Inflammatory macrophage (primary cell): ENCODE measurements around the gene CCDC85C.
A peak's percentile ranks its signal among the peaks of the same experiment; 100 is the strongest.

Experiments
- DNase-seq, 2 donors: peaks; one replicate each; pipeline ENCODE4 v3.0.0-alpha.2; 2020 to 2022

The CCDC85C gene

DNA sequence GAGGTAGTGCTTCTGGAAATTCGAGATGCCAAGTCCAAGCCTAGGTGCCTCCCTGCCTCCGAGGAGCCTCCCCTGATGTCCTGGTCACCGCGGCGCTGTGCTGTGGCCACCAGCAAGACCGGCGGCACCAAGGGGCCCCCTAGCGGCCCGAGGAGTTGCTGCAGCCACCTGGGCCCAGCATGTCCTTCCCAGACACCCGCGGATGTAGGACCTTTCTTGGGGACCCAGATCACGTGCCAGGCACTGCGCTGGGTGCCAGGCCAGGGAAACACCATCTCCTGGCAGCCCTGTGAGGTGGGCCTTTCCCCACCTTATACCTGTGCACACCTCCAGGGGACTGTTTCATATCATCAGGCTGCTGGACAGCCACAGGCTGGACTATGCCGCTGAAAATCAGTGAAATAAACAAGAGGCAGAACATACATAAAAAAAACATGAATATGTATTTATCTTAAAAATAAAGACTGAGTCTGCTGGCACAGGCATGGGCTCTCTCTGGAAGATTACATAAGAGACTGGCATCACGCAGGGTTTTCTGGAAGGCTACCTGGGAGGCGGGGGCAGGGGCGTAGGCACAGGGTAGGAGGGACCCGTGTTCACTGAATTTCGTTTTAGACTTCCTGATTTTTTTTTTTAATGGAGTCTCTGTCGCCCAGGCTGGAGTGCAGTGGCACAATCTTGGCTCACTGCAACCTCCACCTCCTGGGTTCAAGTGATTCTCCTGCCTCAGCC, 25.0 kb upstream of the CCDC85C start:
- peak; percentile 53 to 78 for DNase-seq

DNA sequence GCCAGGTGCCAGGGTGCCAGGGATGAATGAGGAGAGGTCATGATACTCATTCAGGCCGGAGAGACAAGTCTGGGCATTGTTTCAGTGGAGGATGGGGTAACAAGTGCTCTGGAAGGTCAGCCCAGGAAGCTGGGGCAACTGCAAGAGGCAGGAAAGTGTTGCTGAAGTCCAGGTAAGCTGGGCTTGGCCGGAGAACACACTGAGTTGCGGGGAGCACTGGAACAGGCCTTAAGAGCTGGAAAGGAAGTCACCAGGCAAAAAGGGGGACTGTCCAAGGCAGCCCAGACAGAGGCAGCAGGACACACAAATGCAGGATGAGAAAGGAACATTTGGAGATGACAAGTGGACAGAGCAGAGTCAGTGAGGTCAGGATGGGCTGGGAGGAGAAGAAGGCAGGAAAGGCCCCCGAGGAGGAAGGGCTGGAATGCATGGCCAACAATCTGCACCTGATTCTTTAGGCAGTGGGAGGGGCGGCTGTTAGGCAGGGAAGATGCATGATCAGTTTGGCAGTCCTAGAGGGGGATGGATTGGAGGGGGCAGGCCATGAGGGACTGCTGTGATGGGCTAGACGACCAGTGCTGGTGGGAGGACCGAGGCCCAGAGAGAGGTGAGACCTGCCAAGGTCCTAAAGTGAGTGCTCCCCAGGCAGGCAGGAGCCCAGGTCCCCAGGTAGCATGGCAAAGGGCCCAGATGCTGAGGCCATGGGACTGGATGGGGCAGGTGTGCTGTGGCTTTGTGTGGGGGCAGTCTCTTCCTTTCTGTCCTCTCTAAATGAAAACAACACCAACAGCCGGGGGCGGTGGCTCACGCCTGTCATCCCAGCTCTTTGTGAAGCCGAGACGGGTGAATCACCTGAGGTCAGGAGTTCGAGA, 23.7 kb upstream of the CCDC85C start:
- DNase-seq: no peak

DNA sequence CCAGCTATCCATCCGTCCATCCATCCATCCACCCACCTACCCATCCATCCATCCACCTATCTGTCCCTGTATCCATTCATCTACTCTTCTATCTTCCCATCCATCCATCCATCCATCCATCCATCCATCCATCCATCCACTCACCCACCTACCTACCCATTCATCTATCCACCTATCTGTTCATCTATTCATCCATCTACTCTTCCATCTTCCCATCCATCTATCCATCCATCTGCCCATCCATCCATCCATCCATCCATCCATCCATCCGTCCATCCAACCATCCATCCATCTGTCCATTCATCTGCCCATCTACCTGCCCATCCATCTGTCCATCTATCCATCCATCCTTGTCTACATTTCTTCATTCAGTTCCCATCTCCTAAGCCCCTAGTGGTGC, 23.1 kb upstream of the CCDC85C start:
- DNase-seq: no peak

DNA sequence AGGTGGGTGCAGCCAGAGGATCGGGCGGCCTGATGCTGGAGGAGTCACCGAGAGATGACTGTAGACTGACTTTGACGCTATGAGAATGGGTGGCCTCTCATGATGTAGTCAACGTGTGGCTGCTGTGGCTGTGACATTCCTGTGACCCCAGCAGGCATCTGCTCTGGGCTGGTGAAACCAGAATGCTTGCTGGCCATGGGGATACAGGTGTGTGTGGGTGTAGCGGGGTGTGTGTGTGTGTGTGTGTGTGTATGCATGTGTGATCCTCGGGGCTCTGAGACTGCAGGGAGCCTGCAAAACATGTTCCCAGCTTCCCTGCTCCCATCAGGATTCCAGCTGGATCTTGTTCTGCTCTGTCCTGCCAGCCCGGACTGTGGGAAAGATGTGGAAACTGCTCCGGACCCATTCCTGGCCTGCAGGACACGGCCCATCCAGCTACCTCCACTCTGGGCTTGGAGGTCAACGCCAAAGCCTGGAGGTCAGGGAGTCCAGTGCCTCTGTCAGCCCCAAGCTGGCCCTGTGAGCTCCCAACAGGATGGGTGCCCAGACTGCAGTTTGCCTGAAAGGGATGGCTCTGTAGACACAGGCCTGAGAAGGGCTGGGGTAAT, 22.1 kb upstream of the CCDC85C start:
- no peak for DNase-seq

DNA sequence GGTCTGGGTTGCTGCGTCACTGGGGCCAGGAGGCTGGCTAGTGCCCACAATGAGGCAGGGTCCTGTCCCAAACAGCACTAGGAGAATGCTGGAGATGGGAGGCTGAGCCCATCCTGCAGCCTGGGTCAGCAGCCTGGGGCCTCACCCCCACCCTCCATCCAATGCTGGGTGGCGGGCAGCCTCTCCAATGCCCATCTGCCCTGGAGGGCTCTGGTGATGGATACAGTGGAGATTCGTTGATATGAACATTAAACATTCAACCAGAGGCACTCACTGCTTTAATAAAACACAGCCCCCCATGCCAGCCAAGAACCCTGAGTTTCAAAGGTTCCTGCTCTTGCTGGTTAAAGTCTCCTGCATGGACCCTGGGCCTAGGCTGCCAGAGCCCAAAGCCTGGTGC, 21.5 kb upstream of the CCDC85C start:
- DNase-seq: no peak

DNA sequence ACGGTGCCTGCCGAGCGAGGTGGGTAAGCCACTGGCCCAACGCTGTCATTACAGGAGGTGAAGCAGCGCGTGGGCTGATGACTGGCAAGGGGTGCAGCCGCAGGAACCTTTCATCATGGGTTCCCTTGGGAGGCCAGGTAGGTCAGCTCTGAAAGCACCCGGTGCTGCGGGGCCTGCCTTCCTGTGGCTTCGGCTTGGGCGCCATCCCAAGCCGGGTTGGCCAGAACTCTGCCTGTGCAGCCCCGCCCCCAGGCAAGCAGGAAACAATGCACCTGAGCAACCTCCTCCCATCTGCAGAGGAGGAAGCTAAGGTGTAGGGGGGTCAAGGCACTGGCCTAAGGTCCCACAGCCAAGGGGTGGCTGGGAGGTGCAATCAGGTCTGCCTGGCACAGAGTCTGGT, 21.0 kb upstream of the CCDC85C start:
- no peak for DNase-seq

DNA sequence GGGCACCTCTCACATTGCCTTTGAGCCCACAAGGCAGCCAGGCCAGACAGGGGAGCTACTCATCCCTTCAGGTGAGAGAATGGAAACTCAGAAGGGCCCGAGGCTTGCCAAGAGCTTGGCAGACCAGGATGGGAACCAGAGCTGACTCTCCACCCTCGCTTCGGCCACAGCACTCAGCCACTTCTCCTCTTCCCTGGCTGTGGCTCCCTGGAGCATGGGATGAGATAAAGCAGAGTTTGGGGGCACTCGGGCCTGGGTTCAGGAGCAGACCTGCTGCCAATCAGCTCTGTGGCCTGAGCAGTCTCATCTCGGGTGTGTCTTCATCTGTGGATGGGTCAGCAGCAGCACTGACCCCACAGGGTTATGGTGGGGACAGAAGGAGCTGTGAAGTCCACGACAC, 20.0 kb upstream of the CCDC85C start:
- DNase-seq: no peak

DNA sequence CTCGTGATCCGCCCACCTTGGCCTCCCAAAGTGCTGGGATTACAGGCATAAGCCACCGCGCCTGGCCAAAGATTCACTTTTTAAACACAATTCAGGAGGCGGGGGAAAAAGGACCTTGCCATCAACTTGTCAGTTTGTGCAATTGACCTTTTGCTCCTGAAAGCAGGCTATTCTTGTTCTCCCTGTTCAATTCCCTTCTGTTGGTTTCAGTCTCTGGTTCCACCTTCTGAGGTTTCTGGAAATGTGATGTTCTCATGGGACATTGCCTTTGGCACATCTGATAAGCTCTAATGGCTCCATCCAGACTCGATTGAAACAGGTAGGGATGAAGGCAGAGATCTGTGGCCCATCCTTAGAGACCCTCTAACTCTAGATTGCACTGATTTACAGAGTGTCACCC, 17.9 kb upstream of the CCDC85C start:
- DNase-seq: no peak

DNA sequence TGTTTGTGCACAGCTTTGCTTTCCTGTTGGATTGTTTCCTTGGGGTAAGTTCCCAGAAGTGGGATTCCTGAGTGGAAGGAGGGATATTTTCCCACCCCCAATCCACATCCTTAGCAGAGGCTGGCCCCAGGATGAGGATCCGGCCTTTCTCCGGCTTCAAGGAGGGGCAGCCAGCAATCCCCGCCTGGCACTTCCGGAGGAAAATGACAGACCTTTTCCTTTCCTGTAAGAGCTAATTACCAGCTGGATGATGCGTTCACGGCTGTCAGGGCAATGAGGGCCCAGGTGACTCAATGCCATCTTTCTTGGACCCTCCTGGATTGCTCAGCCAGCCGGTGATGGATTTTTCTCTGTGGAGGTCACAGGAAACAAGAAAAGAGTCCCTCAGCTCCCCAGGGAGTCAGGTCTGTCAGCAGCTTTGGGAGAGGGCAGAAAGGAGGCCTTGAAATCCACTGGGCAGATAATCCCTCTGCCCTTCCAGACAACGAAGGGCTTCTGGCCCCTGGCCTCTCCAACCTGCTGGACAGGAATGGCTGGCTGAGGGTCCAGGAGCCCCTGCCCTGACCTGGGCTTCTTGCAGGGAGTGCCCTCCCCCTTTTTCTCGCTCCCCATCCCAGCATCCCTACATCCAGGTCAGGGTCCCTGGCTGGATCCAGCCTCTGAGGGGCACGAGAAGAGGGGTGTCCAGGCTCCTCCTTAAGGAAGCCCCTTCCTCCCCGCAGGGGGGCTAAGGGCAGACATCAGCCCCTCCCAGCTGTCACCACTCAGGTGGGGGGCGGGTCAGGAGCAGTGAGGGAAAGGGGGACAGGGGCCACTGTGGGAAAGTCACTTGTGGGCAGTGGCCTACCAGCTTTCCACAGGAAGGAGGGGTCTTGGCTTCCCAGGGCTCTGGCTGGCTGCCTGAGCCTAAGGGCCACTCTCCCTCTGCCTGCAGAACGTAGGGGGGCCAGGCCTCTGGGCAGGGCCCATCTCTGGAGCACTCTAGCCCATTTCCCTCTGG, 16.1 kb upstream of the CCDC85C start:
- DNase-seq: no peak

DNA sequence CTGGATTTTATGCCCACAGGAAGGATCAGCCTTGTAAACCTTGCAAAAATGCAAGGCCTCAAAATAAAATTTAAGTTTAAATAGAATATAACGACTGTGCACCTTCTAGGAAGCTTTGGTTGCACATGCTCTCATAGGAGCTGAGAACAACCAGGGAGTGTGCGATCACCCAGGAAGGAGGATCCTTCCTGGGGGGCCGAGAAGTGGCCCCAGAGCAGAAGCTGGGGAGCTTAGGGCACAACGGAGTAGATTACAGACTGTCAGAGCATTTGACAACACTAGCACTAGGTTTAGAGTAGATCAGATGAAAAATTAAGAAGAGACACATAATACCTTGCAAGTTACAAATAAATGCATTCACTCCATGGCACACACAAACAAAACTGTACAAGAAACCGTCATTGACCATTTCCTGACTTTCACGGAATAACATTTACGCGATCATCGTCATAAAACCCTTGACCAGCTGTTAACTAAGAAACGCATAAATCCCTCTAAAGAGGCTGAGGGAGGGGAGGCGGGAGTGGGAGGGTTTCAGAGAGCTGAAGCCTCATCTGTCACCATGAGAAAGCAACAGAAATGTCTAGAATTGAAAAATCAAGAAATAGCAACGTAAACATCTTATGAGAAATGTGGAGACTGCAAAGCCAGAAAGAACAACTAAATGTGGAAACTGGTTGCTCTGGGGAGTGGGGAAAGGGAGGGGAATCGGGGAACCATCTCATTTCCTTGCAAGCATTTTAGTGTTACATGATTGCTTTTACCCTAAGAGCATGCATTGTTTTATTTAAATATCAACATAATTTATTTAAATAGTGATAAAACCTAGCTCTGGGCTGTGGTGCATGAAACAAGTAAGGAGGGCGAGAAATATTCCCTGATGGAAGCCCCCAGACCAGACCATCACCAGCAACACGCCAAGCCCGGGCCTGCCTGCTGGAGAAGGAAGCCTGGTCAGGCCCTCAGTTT, 13.1 kb upstream of the CCDC85C start:
- no peak for DNase-seq

DNA sequence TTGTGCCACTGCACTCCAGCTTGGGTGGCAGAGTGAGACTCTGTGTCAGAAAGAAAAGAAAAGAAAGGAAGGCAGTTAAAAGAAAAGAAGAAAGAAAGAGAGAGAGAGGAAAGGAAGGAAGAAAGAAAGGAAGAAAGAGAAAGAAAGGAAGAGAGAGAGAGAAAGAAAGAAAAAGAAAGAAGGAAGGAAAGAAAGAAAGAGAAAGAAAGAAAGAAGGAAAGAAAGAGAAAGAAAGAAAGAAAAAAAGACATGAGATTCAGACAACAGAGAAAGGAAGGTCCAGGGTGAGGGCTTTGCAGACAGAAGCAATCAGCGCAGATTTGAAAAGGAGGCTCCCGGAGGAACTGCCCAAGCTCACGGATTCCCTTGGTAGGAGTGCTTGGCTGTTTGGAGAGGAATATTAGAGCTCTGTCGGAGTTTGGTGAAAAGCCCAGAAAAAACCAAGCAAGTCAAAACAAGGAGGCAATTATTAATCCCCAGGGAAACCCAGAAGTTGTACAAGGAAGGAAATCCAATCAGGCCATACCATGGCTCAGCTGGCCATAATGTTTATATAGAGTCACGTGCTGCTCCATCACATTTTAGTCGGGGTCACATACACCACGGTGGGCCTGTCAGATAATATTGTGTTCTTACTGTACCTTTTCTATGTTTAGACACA, 11.6 kb upstream of the CCDC85C start:
- DNase-seq: no peak

DNA sequence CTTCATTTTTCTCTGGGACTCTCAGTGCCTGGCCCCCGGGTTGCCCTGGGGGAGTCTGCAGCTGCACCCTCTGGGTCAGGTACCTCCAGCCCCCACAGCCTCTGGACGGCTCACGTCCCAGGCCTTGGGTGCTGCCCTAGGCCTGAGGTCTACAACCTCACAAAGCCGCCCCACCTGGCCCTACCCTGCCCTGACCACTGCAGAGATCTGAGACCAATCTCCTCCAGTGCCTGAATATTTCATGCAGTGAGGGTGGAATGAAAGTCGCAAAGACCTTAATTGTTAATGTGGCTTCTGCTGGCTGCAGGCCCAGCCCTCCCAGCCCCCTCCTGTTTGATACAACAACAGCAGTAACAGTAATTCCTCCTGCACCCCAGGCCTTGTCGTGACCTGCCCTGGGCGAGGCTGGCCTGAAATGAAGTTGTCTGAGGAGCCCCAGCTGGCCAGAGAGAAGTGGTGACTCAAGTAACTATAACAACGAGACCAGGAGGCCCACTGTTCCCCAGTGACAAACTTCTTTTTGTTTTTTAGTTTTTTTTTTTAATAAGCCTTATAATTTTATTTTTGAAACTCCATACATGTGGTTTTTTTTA, 8.8 kb upstream of the CCDC85C start:
- DNase-seq: no peak

DNA sequence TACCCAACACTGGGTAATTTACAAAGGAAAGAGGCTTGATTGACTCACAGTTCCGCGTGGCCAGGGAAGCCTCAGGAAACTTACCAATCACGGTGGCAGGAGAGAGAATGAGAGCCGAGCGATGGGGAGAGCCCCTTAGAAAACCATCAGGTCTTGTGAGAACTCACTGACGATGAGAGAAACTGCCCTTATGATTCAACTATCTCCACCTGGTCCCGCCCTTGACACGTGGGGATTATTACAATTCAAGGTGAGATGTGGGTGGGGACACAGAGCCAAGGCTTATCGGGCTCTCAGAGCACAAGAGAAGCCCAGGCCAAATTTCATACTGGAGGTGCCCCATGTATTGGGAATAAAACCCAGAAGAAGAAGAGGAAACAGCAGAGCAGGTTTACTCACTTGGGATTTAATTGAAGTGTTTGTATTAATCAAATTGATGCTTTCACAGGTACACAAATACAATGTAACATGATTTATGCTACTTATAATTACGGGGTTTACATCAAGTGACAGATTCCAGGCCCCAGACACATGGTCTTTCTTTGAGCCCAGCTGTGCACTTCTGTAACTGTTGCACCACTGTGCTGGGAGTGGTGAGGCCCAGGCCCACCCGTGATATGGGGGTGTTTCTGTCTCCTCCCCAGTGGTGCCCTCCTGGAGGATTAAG, 8.2 kb upstream of the CCDC85C start:
- no peak for DNase-seq

DNA sequence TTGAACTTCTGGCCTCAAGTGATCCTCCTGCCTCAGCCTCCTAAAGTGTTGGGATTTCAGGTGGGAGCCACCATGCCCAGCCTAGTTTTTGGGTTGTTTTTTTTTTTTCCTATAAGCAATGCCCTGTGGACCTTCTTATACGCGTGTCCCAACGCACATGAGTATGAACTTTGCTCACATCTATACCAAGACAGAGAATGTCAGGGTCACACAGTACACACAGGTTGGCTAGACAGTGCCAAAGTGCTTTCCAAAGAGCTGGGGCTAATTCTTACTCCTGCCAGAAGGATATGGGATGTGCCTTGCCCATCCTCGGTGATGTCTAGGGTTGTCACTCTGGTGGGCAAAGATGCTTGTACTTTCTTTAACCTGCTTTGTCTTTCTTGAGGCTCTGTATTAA, 7.6 kb upstream of the CCDC85C start:
- DNase-seq: no peak

DNA sequence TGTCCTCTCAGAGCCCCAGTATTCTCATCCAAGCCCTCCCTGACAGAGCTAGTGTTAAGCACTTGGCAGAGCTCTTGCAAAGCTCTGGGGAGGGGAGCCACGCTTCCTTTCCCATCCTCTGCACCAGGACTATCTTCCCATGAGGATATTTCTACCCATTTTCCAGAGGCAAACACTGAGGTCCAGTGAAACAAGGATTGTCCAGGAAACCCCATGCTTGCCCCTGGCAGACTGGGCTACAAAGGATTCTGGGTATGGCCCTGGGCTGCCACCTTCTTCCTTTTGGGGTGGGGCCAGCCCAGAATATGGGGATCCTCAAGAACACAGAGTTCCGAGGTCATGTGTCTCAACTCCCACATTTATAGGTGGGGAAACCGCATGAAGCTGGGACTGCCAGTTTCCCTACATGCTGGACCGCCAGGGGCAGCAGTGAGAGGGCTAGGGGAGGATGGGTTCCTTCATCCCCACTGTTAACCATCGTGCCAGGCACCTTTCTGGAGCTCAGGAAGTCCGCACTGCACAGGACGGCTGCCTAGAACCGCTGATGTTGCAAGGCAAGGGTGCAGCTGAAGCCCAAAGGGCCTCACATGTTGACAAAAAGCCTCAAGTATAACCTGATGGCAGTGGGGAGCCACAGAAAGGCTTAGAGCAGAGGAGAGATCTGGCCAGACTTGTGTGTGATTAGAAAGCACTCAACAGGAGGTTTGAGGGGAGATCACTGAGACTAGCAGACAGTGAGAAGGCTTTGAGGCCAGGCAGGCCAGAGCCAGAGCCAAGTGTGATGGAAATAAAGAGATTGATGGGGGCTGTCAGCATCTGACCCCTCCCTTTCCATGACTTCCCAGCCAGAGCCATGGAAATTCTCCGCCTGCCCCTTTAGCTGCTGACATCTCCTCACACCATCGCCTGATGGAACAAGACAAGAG, 5.5 kb upstream of the CCDC85C start:
- DNase-seq: peak; percentile 10 to 14

DNA sequence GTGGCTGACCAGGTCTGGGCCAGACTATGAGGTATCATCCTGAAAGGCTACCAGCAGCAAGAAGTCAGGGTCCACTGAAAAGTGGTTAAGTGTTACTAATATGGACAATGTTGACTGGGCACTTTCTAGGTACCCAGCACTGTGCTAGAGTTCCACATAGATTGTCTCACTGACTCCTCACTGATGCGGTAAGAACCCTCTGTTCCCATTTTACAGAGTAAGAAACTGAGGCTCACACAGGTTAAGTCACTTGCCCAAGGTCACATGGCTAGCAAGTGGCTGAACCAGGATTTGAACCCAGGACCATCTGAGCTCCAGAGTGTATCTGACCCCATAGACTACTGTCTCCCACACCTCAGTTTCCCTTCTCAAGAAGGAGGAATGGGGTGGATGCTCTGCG, 4.6 kb upstream of the CCDC85C start:
- DNase-seq: no peak

DNA sequence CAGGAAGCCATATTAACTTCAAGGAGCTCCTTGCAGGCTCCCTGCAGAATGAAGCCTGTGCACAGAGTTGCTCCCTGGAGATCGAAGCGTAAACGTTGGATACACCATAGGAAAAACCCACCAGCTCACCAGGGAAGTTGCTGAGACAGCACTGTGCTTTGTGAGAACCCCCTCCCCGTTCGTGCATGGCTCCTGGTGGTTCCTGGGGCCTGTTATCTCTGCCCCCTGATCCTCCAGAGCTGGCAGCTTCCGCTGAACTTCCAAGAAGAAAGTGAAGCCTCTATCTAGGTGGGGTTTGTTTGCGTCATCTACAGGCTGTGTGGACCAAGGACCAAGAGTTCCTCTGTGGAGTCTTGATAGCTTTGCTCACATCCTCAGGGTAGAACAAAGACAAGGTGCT, 2.4 kb upstream of the CCDC85C start:
- no peak for DNase-seq

DNA sequence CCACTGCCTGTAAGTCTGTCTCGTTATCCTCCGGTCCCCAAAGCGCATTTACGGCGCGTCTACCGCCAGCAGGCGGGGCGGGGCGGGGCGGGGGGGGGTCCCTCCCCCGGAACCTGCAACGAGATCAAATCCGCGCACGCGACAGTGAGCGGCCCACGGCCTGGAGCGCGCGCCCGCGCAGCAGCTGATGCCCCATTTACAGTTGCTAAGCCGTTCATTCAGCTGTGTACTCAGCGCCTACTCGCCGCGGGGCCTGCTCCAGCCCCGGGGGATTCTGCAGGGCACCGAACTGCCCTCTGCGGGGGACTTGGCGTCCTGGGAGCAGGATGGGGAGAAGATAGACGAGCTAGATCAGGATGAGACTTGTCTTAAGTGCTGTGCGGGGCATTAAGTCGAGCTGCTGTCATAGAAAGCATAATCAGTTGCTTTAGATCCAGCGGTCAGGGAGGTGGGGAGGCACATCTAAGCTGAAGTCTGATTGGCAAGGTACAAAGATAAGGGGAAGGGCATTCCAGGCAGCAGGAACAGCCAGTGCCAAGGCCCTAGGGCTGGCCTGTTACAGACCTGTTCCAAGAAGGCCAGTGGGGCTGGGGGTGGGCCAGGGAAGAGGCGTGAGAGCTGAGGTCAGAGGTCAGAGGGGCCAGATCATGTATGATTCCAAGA, 1.4 kb upstream of the CCDC85C start:
- DNase-seq: peak; percentile 12 to 52
